GM13976 (cell line): Measurements from ENCODE around the gene THNSL1.

ENCODE experiments used
- DNase-seq: peaks from one replicate; pipeline ENCODE4 v3.0.0; 2012; ENCODE audit warnings: low spot score
- CTCF ChIP-seq: IDR thresholded peaks from 2 replicates; pipeline ENCODE4 v1.5.1; 2012; ENCODE audit warnings: borderline replicate concordance, mild to moderate bottlenecking; ENCODE audit not compliant: insufficient read depth; ENCODE audit errors: extremely low read depth, missing control alignments, control extremely low read depth
- in situ Hi-C: fragments of 300-500 bp; cut with MboI; formaldehyde crosslinking; loops from one replicate; pipeline ENCODE4 v1.12.0; 2022; ENCODE audit warnings: low sequenced_read_pairs, mixed read lengths, inconsistent platforms; ENCODE audit not compliant: unreplicated experiment

Gene THNSL1

GRCh38 chr10:24974976-24975375 lies 41.4 kb upstream of the THNSL1 start:
- no peak for DNase-seq
- in situ Hi-C loops = no loop called here
- no peak for TF ChIP-seq CTCF

GRCh38 chr10:24979685-24980084 lies 36.7 kb upstream of the THNSL1 start:
- TF ChIP-seq CTCF = no peak
- DNase-seq = no peak
- in situ Hi-C loops = no loop called here

- TF ChIP-seq CTCF = no peak
- DNase-seq = no peak
- in situ Hi-C loops = no loop called here
Measured at GRCh38 chr10:24981161-24981710, 35.2 kb upstream of the THNSL1 start.

GRCh38 chr10:24982319-24983112 lies 33.9 kb upstream of the THNSL1 start:
- in situ Hi-C loops = no loop called here
- TF ChIP-seq CTCF = no peak
- DNase-seq = no peak

- in situ Hi-C loops = no loop called here
- DNase-seq = no peak
- TF ChIP-seq CTCF = no peak
Measured at GRCh38 chr10:24983130-24983529, 33.3 kb upstream of the THNSL1 start.

- no peak for DNase-seq
- TF ChIP-seq CTCF = no peak
- in situ Hi-C loops = no loop called here
Measured at GRCh38 chr10:24983946-24984345, 32.5 kb upstream of the THNSL1 start.
